HG02981 (cell line): ENCODE results near the gene NOS2.
"Not testable (repeated sequence)": the region's sequence is repeated elsewhere in the genome, so short reads cannot be mapped to it uniquely, and the experiment has no call there.

Experiments used
- ATAC-seq: cut with Tn5 transposase; IDR thresholded peaks from one replicate; pipeline ENCODE4 v1.9.1; 2021; ENCODE audit warnings: mild to moderate bottlenecking, moderate library complexity; ENCODE audit not compliant: unreplicated experiment

NOS2 gene

DNA sequence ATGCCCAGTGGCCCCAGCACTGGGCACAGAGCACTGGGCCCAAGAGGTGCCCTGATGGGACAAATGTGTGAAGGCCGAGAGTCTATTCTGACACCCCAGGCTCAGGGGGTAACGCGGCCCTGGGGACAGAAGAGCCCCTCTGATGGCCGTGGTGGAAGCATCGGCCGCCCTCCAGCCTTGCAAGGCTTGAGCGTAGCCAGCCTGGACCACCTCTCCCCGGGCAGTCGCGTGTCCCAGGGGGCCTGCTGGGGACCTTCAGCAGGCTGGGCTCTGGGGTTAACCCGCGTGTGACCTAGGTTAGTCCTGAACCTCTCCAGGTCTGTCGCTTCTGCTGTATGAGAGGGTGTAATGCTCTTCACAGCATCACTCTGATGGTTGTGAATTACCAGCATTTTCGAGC lies 40.8 kb downstream of the NOS2 start:
- ATAC-seq = no peak

DNA sequence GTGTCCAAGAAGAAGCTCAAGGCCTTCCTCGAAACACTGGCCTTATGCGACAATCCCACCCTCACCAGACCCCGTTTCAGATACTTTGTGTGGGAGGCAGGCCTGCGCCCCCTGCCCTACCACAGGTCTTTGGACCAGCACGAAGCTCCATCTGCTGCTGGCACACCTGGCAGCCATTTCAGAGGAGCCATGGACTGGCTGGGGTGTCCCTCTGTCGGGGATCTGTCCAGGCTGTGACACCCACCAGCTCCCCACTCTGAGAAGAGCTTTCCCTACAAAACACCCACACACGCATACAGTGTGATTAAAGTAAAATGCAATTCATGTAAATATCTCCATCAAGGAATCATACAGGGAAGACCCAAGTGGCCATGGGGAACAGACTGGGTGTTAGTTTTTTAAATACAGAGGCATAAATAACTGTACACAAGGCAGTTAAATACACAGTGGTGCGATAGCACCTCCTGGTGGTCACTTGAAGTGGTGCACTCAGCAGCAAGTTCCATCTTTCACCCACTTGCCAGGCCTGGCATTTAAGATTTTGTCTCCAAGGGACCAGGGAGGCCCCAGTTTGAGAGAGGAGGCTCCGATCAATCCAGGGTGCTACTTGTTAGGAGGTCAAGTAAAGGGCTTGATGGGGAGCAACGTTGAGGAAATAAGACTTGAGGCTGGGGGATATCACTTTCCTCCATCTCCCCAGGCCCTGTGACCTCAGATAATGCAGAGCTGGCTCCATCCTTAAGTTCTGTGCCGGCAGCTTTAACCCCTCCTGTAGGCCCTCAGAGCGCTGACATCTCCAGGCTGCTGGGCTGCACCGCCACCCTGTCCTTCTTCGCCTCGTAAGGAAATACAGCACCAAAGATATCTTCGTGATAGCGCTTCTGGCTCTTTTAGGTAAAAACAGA lies 43.6 kb downstream of the NOS2 start:
- no peak for ATAC-seq

DNA sequence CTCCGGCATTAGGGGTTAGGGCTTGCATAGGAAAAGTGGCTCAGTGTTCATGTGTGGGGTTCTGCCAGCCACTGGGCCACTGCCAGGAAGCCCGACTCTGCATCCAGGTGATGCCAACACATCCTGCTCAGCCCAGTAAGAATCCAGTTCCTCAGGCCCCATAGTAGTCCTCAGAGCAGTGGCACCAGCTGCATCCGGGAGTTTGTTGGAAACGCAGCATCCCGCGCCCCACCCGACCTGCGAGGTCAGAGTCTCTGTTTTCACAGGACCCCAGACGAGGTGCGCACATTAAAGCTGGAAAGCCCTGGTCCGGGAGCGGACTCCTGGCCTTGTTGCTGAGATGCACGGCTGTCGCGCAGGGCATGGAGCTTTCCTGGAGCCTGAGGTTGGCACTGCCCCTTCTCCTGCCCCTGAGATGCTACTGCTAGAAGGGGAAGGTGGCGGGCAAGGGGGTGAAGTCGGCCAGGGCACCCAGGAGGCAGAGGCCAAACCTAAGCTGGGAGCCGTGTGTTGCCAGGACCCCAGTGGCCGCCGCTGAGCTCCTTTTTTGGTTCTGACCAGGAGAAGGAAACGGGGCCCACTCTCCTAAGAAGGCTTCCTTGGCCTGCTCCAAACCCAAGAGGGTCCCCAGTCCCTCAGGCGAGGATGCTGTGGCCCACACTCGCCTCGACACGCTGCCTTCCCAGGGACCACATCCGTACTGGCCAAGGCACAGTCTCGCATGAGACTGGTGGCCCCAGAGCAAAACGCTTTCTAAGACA lies 44.4 kb downstream of the NOS2 start:
- no peak for ATAC-seq

DNA sequence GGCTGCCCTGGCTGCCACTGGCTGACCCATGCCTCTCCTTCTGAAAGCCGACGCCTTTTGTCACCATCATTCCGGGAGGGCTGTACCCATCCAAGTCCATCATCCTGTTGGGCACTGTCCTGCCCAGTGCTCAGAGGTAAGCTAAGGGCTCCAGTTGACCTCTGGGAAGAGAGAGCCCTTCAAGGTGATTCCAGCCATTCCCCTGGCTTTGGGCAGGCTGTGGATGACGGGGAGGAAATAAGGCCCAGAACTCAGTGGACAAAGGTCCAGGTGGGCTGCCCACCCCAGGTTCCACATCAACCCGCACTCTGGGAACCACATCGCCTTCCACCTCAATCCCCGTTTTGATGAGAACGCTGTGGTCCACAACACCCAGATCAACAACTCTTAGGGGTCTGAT lies 45.8 kb downstream of the NOS2 start:
- no peak for ATAC-seq

DNA sequence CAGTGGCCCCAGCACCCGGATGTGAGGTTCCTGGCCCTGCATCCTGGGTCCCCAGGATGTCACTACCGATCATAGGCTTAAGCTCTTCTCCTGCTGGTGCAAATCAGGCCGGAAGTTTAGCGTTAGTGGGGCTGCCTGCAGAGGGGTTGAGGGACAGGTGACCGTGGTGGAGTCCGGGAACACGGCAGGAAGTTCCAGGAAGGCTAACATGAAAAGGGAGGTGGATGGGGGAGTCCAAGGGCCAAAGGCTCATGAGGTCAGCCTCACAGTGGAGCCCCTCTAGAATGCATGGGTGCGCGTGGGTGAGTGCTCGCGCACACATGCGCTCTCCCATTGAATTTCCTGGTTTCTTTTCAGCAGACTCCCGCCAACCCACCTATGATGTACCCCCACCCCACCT lies 46.6 kb downstream of the NOS2 start:
- not testable (repeated sequence) for ATAC-seq

DNA sequence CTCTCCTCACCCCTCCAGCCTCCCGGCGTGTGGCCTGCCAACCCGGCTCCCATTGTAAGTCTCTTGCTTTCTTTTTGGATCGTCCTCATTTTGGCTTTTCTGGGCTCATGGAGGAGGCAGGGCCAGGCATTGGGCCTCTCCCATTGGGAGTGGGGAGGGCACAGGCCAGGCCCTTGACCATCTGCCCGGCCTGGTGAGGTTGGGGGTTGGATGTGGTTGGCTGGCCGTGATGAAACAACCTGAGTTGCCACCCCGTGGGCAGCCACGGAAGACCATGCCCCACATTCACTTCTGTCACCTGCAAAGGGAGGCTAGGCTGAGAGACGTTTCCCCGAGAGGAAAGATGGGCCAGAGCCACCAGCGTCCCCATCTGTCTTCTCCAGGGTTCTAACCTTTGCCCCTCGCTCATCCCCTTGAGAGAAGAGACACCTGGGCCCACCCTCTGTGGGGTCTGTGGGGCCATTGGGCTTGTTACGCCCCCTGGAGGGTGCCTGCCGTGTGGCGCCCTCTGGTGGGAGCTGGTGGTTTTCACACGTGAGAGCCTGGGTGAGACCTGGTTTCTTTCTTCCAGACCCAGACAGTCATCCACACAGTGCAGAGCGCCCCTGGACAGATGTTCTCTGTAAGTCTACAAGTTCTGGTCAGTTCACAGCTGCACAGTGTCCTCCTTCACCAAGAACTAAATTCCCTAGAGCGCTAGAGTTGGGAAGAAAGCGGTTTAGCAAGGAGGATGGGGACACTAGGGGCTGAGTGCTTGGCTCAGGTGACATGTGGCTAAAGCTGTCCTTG lies 47.3 kb downstream of the NOS2 start:
- not testable (repeated sequence) for ATAC-seq

DNA sequence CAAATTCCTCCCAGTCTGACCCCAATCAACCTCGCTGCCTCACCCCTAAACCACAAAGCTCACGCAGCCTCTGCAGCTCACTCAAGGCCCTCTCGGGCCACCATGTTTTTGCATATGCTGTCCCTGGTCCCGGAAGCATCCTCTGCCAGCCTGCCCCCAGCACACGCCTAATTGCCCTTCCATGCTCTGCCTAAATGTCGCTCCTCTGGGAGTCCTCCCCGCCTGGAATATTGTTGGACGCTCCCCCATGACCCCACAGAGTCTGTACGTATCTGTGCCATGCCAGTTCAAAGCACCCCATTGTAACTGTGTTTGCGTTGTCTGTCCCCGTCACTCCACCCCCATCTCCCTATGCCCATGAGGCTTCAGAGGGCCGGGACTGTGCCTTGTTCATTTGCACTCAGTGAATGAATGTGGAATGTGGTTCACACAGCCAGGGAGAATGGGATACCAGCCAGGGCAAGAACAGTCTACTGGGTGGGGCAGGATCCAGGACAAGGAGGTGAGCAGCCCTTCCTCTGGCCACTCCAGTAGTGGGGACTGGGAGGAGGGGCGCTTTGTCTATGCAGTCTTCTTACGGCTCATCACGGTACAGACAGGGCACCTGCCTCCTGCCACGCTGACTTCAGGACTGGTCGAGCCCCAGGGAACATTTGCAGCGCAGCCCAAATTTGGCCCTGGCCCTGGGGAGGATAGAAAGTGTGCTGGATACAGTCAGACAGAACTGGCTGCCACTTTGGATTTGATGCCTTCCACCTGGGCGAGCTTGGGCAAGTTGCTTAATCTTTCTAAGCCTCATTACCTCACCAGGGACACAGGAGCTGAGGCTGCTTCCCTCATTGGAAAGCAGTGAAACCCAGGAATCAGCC lies 48.5 kb downstream of the NOS2 start:
- ATAC-seq = no peak

DNA sequence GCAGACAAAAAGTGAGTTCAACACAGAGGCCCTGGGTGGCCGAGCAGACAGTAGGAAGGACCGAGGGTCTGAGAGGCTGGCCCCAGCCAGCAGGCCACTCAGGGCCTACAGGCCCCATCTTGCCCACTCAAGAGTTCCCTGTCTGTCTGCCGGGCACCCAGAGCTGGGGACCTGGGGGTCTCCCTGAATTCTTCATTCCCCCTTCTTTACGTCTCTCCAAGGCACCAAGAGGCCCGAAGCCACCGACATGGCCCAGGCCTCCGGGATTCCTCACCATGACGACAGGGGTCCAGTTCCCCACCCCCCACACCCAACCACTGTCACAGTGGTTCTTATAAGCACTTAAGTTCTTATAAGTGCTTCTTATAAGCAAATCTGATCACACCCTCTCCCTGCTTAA lies 49.2 kb downstream of the NOS2 start:
- no peak for ATAC-seq

DNA sequence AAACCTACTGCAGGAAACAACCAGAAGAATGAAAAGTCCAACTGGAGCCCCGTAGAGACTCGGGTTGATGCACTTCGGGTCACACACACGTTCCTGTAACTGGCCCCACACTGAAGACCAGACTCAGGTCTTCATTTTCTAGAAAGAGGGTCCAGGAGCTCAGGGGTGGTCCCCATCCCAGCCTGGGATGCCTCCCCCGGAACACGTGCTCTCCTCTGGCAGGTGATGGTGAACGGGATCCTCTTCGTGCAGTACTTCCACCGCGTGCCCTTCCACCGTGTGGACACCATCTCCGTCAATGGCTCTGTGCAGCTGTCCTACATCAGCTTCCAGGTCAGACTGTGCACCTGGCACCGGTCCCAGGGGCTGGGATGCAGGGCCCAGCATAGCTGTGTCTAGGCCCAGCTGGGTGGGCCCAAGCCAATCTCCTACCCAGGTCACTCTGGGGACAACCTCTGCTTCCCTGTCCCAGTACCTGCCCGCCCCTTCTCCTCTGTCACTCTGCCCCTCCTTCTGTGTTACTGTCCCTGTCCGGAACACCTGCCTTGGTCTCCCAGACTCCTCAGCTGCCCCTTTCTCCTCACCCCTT lies 50.7 kb downstream of the NOS2 start:
- not testable (repeated sequence) for ATAC-seq

DNA sequence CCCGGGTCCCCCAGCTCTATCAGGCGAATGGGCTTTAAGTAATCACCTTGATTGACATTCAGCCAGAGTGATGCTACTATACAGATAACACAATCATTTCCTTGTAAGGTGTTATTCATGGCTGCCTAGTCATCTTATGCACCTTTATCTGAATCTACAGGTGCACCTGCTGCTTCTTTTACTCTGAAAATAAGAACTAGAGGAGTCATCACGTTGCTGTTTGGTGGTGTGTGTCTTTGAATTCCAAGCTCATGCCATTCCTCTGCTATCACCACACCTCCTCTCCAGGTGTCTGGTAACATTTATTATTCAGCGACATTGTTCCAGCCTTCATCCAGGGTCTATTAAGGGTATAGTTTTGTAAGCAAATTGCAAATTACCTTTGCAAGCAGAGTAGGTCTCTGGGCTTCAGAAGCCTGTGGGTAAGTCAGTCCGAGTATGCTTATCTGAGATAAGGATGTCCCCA lies 51.9 kb downstream of the NOS2 start:
- ATAC-seq = no peak

DNA sequence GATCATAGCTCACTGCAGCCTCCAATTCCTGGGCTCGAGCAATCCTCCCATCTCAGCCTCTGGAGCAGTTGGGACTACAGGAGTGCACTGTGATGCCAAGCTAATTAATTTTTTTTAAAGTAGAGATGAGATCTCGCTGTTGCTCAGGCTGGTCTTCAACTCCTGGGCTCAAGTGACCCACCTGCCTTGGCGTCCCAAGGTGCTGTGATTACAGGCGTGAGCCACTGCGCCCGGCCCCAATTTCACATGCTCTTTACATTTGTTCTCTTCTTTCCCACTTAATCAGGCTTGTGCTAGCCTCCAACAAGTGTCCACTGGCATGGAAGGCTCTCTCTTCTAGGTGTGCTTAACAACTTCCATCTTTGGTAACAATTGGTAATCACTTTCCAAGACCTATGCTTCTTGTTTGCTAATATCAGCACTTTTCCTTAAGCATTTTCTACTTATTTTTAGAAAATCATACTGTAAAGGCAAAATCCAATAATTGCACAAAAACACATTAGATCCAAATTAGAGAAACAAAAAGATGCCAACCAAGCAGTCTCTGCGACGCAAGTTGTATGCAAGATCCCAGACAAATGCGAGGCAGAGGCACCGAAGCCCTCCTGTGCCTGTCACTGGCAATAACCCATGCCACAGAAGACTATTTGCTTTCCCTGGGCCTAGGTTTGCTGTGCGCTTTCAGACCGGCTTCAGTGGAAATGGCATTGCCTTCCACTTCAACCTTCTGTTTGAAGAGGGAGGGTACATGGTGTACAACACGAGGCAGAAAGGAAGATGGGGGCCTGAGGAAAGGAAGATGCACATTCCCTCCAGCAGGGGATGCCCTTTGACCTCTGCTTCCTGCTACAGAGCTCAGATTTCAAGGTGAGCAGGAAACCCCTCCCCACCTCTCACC lies 52.6 kb downstream of the NOS2 start:
- no peak for ATAC-seq

DNA sequence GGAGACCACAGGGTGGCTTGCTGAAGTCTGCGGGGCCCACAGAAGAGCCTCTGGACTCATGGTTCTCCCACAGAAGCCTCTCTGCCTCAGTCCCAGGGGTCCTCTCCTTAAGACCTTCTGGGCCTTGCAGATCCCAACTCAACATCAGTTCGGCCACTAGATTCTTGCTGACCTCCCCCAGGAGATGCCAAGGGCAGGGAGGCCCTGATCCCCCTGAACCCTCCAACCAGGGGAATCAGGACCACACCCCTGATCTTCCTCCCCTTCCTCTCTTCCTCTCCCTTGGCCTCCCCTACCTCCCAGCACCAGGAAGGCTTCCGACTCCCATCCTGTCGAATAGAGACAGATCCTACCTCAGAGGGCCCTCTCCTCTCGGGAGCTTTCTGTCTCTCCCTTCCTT lies 53.4 kb downstream of the NOS2 start:
- ATAC-seq = no peak

DNA sequence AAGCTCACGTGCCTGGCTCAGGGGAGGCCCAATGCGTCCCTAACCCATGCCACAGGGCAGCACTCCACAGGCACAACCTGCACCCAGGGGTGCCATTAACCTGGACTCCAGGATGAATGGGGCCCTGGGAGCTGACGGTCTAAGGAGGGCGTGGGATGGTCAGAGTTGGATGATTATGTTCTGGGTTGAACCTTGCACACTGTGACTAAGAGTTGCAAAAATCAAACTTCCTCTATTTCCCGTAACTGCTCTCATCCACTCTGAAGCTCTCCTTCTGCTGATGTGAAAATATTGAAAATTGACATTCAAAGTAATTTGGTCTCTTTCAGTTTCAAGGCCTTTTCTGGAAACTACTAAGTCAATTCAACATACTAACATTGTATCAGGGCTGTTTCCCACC lies 54.0 kb downstream of the NOS2 start:
- not testable (repeated sequence) for ATAC-seq

DNA sequence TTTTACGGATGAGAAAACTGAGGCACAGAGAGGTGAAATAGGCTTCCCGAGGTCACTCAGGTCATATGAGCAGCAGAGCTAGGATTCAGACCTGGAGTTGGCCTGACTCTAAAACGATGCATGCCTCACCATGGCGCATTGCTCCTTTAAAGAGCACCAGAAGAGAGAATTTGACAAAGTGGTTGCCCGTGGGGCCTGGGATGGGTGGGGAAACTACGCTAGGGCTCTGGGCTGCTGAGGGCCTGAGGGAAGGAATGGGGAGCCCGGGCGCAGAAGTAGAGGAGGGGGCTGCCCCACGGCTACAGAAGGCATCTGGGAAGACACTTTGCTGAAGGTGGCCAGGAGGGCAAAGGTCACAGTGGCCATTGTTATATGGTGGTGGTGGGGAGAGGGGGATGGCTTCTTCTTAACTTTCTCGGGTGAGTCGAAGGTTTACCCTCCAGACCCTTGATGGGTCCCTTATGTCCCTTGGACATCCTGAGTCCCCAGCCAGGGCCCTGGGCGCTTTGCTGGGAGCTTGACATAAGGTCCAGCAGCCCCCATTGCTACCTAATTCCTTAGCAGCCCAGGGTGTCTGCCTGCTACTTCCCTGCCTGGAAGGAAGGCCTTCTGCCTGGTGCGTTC lies 55.0 kb downstream of the NOS2 start:
- not testable (repeated sequence) for ATAC-seq

DNA sequence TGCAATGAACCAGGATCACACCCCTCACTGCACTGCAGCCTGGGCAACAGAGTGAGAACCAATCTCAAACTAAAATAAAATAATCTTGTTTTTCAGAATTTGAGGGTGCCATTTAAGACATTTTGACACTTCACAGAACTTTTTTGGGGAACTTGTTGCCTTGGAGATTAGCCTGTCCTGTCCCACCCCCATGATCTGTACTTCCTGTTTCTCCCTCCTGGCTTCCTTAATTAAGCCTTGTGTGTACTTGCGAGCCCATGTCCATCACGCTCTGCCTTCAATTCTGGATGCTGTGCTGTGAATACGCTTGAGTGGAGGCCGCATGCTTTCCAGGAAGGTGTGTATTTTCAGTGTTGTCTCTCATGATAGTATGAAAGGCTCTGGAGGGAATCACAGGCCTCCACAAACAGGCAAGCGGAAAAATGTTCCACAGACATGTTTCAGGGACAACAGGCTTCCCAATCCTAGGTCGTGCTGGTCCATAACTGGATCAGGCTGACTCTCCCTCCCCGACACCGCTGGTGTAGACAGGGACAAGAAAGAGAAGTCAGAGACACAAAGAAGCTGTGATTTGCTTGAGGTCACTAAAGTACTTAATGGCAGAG lies 56.9 kb downstream of the NOS2 start:
- no peak for ATAC-seq

DNA sequence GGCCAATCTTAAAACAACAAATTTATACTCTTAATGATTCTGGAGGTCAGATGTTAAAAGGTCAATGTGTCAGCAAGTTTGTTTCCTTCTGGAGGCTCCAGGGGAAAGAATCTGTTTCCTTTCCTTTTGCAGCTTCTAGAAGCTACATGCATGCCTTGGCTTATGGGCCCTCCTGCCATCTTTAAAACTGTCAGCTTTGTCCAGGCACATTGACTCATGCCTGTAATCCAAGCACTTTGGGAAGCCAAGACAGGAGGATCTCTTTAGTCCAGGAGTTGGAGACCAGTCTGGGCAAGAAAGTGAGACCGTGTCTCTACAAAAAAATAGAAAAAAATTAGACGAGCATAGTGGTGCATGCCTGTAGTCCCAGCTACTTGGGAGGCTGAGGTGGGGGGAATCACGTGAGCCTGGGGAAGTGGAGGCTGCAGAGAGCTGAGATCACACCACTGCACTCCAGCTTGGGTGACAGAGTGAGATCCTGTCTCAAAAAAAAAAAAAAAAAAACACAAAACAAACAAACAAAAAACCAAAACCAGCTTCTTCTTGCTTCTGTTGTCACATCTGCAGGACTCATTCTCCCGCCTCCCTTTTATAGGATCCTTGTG lies 58.3 kb downstream of the NOS2 start:
- ATAC-seq = no peak

DNA sequence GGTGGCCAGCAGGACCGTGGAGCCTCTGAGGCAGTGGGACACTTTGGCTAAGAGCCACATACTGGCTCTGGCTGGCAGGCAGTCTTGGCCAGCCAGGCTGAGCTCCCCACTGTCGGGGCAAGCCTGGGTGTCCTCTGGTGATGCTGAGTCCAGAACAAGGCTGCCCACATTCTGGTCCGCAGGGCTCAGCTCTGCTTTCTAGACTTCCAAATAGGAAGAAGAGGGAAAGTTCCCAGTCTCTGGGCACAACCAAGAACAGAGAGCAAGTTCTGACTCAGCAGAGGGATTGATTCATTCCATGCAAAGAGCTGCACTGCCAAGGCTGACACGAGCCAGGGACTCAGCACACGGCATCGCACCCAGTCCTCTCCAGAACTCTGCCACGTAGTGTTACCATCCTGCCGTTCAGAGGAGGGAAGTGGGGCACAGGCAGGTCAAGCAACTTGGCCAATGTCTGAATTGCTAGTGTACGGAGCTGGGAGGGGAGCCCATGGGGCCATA lies 58.9 kb downstream of the NOS2 start:
- ATAC-seq = no peak
